HFF-Myc (cell line): Measurements from ENCODE around the gene CCNG2.
"Not testable (repeated sequence)": the region's sequence is repeated elsewhere in the genome, so short reads cannot be mapped to it uniquely, and the experiment has no call there.

ENCODE experiments used
- DNase-seq: peaks from one replicate; pipeline ENCODE4 v3.0.0-alpha.2; 2011; ENCODE audit warnings: low read depth; ENCODE audit errors: extremely low read depth
- H3K4me3 ChIP-seq: replicated peaks from 2 replicates; pipeline ENCODE4 v1.5.1; 2011; ENCODE audit warnings: low read depth, mild to moderate bottlenecking, control low read depth, low read length
- CTCF ChIP-seq: IDR thresholded peaks from 2 replicates; pipeline ENCODE4 v1.5.1; 2012; ENCODE audit warnings: mild to moderate bottlenecking, low read depth, low read length, control low read depth; ENCODE audit errors: missing control alignments

Gene CCNG2

DNA sequence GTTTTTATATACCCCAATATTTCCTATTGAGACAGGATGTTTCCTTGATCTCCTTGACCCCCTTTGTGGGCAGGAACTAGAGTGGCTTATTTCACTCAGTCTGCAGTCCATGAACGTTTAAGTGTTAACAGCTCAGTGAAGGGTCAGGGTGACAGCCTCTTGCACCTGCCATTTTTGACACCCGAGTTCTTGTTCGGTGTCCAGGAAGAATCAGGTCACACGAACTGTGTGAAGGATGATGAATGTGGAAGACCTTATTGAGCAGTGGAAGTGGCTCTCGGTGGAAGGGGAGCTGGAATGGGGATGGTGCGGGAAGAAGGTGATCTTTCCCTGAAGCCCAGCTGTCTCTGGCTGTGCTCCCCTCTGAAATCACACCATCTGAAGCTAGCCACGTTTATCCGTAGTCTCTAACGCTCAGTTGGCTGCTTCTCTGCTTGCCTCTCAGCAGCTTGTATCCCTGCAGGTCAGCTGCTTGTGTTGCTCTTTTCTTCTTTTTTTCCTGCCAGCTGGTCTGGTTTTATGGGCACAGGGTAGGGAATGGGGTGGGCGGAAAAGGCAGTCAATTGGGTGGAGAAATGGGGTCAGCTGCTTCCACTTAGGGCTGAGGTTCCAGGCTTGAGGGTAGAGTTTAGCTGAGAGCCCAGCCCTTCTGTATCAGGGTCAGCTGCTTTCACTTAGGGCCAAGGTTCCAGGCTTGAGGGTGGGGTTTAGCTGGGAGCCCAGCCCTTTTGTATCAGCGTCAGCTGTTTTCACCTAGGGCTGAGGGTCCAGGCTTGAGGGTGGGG is 29.0 kb upstream of the CCNG2 start:
- no peak overlapping the region for H3K4me3 ChIP-seq
- no peak for TF ChIP-seq CTCF
- peak; percentile 31 for DNase-seq

GRCh38 chr4:77132652-77133312 is 24.2 kb upstream of the CCNG2 start:
- DNase-seq = no peak
- H3K4me3 ChIP-seq = no peak overlapping the region
- no peak for TF ChIP-seq CTCF

DNA sequence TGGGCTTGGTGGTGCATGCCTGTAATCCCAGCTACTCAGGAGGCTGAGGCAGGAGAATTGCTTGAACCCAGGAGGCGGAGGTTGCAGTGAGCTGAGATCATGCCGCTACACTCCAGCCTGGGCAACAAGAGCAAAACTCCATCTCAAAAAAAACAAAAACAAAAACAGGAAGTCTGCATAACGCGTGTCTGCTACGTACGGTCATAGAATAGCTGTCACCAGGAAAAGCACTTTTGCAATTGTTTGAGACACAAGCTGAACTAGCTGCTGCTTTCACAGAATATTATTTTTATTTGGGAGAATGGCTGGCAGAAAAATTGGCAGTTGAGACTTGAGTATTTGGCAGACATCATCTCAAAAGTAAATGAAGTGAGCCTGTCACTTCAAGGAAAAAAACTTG is 19.6 kb upstream of the CCNG2 start:
- DNase-seq, H3K4me3 ChIP-seq: not testable (repeated sequence)

DNA sequence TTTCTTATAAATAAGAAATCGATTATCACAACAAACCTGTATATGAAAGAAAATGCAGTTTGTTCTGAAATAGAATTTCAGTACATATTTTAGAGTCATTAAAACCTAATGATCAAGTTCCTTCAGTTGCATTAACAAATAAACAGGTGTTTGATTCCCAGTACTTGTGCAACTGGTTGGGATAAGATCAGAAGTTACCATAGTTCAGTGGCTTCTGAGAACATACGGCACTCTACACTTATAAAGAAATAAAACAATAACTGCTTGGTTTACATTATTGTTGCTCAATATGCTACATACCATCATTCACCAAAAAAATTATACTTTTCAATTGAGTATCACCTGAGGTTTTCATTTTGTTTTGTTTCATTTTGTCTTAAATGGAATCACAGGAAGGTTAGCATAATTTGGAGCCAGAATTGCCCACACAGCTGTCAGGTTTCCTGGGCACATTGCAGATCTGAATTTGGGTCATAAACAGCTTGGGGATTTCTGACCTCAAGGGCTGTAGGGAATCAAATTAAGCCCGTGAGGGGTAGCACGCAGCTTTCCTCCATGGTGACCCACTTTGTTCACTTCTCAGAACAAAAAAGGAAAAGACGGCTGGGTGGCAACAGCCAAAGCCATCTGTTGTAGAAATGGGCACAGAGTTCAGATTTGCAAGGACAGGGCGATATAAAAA is 14.9 kb upstream of the CCNG2 start:
- TF ChIP-seq CTCF = no peak
- no peak overlapping the region for H3K4me3 ChIP-seq
- DNase-seq = no peak

GRCh38 chr4:77142646-77143028 is 14.4 kb upstream of the CCNG2 start:
- TF ChIP-seq CTCF = no peak
- DNase-seq = no peak
- no peak overlapping the region for H3K4me3 ChIP-seq

DNA sequence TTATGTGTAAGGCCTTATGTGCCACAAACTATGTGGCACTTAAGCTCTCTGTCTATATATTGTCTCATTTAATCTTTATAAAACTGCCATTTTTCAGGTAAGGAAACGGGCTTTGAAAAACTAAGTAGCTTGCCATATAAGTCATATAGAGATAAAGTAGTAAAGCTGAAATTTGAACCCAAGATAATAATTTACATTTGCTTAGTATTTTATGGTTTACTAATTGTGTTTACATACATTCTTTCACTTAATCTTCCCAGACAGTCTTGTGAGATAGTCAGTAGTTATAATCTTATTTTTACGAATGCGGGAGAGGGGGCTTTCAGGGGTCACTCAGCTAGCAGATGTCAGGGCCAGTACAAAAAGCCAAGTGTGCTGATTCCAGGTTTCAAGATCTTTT is 13.9 kb upstream of the CCNG2 start:
- H3K4me3 ChIP-seq = no peak overlapping the region
- TF ChIP-seq CTCF = no peak
- no peak for DNase-seq

GRCh38 chr4:77145842-77146185 is 11.2 kb upstream of the CCNG2 start:
- H3K4me3 ChIP-seq = no peak overlapping the region
- TF ChIP-seq CTCF = no peak
- no peak for DNase-seq
